ENCODE results near the gene GRIA4.

The GRIA4 gene

DNA sequence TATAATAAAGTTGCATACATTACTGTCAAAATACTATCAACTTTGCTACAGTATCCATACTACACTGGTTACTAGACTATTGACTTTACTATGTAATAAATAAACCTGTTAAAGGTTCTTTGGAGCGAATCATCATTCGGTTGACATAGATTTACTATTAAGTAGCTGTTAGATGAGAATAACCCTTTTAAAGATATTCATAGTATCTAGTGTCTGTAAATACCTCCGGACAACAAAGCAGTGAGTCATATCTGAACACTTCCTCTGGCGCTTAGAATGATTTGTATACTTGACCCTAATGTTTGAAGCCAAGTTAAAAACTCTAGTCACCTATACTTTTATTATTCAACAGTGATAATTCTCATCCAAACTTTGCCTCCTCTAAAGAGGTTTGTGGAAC is 327.5 kb downstream of the GRIA4 start:
- TF ChIP-seq ZNF560 (tag by site-specific recombination; IDR thresholded peaks at IDR 0.05; ENCODE audit: borderline replicate concordance) = no peak
- TF ChIP-seq ZEB2 (tag by site-specific recombination; IDR thresholded peaks at IDR 0.05) = no peak
- no peak for TF ChIP-seq GLI4 (tag by site-specific recombination; IDR thresholded peaks at IDR 0.05)
- TF ChIP-seq, protein P1, sequence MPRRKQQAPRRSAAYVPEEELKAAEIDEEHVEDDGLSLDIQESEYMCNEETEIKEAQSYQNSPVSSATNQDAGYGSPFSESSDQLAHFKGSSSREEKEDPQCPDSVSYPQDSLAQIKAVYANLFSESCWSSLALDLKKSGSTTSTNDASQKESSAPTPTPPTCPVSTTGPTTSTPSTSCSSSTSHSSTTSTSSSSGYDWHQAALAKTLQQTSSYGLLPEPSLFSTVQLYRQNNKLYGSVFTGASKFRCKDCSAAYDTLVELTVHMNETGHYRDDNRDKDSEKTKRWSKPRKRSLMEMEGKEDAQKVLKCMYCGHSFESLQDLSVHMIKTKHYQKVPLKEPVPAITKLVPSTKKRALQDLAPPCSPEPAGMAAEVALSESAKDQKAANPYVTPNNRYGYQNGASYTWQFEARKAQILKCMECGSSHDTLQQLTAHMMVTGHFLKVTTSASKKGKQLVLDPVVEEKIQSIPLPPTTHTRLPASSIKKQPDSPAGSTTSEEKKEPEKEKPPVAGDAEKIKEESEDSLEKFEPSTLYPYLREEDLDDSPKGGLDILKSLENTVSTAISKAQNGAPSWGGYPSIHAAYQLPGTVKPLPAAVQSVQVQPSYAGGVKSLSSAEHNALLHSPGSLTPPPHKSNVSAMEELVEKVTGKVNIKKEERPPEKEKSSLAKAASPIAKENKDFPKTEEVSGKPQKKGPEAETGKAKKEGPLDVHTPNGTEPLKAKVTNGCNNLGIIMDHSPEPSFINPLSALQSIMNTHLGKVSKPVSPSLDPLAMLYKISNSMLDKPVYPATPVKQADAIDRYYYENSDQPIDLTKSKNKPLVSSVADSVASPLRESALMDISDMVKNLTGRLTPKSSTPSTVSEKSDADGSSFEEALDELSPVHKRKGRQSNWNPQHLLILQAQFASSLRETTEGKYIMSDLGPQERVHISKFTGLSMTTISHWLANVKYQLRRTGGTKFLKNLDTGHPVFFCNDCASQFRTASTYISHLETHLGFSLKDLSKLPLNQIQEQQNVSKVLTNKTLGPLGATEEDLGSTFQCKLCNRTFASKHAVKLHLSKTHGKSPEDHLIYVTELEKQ (tag by site-specific recombination; IDR thresholded peaks at IDR 0.05; ENCODE audit: borderline replicate concordance) = no peak
- no peak for TF ChIP-seq SETDB1 (IDR thresholded peaks at IDR 0.05; ENCODE audit: insufficient read length, low read length)
- TF ChIP-seq ZNF555 (tag by site-specific recombination; conservative IDR thresholded peaks at IDR 0.05) = no peak
- TF ChIP-seq, protein P2, sequence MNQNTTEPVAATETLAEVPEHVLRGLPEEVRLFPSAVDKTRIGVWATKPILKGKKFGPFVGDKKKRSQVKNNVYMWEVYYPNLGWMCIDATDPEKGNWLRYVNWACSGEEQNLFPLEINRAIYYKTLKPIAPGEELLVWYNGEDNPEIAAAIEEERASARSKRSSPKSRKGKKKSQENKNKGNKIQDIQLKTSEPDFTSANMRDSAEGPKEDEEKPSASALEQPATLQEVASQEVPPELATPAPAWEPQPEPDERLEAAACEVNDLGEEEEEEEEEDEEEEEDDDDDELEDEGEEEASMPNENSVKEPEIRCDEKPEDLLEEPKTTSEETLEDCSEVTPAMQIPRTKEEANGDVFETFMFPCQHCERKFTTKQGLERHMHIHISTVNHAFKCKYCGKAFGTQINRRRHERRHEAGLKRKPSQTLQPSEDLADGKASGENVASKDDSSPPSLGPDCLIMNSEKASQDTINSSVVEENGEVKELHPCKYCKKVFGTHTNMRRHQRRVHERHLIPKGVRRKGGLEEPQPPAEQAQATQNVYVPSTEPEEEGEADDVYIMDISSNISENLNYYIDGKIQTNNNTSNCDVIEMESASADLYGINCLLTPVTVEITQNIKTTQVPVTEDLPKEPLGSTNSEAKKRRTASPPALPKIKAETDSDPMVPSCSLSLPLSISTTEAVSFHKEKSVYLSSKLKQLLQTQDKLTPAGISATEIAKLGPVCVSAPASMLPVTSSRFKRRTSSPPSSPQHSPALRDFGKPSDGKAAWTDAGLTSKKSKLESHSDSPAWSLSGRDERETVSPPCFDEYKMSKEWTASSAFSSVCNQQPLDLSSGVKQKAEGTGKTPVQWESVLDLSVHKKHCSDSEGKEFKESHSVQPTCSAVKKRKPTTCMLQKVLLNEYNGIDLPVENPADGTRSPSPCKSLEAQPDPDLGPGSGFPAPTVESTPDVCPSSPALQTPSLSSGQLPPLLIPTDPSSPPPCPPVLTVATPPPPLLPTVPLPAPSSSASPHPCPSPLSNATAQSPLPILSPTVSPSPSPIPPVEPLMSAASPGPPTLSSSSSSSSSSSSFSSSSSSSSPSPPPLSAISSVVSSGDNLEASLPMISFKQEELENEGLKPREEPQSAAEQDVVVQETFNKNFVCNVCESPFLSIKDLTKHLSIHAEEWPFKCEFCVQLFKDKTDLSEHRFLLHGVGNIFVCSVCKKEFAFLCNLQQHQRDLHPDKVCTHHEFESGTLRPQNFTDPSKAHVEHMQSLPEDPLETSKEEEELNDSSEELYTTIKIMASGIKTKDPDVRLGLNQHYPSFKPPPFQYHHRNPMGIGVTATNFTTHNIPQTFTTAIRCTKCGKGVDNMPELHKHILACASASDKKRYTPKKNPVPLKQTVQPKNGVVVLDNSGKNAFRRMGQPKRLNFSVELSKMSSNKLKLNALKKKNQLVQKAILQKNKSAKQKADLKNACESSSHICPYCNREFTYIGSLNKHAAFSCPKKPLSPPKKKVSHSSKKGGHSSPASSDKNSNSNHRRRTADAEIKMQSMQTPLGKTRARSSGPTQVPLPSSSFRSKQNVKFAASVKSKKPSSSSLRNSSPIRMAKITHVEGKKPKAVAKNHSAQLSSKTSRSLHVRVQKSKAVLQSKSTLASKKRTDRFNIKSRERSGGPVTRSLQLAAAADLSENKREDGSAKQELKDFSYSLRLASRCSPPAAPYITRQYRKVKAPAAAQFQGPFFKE (tag by site-specific recombination; IDR thresholded peaks at IDR 0.05; ENCODE audit: borderline replicate concordance) = no peak
- no peak for TF ChIP-seq ZNF501 (tag by site-specific recombination; IDR thresholded peaks at IDR 0.05)
- no peak for TF ChIP-seq ZNF558 (tag by site-specific recombination; IDR thresholded peaks at IDR 0.05)
- TF ChIP-seq ZNF311 (tag by site-specific recombination; IDR thresholded peaks at IDR 0.05; ENCODE audit: borderline replicate concordance) = no peak
- TF ChIP-seq, protein P3, sequence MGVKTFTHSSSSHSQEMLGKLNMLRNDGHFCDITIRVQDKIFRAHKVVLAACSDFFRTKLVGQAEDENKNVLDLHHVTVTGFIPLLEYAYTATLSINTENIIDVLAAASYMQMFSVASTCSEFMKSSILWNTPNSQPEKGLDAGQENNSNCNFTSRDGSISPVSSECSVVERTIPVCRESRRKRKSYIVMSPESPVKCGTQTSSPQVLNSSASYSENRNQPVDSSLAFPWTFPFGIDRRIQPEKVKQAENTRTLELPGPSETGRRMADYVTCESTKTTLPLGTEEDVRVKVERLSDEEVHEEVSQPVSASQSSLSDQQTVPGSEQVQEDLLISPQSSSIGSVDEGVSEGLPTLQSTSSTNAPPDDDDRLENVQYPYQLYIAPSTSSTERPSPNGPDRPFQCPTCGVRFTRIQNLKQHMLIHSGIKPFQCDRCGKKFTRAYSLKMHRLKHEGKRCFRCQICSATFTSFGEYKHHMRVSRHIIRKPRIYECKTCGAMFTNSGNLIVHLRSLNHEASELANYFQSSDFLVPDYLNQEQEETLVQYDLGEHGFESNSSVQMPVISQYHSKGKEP (tag by site-specific recombination; IDR thresholded peaks at IDR 0.05) = no peak
- H3K27ac ChIP-seq (ENCODE audit: extremely low read depth, low read depth, low read length) = no peak overlapping the region
- H3K4me1 ChIP-seq (ENCODE audit: control insufficient read depth, insufficient read depth, low read length) = no peaks in the 10 kb centered on the region
- POLR2A ChIA-PET = no interaction called here
- CTCF ChIA-PET = interaction anchor here (0.5 kb wide), 1 partner anchor 1473 kb away, joined by 4 read pairs; no protein-coding TSS in a partner anchor
- no peaks in the 10 kb centered on the region for H3K9me3 ChIP-seq (ENCODE audit: control insufficient read depth, insufficient read depth, low read depth, low read length)
- no peak overlapping the region for H3K4me3 ChIP-seq (ENCODE audit: low read depth, low read length)
- H3K36me3 ChIP-seq (ENCODE audit: control insufficient read depth in 2 of 2, insufficient read depth in 1 of 2, low read length in 2 of 2) = no peaks in the 10 kb centered on the region

DNA sequence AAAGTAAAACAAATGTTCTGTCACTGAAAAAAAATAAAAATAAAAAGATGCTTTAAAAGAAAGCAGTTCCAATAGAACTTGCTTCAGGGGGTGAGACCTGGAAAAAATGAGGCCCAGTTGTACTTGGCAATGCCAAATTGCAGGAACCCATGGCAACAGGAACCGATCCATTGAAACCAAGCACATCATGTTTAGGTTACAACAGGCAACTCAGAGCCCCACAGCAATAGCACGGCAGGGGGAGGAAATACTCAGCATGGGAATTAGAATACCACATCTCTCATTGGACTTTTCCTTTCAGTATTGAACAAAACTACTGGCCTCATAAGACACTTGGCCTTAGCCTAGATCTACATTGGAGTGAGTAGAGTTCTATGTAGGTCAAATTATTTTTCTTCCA is 327.9 kb downstream of the GRIA4 start:
- no peak for TF ChIP-seq ZNF555 (tag by site-specific recombination; conservative IDR thresholded peaks at IDR 0.05)
- TF ChIP-seq ZNF654 (tag by site-specific recombination; IDR thresholded peaks at IDR 0.05; ENCODE audit: low read depth) = no peak
- TF ChIP-seq ZNF660 (tag by site-specific recombination; IDR thresholded peaks at IDR 0.05) = no peak
- TF ChIP-seq, protein P4, sequence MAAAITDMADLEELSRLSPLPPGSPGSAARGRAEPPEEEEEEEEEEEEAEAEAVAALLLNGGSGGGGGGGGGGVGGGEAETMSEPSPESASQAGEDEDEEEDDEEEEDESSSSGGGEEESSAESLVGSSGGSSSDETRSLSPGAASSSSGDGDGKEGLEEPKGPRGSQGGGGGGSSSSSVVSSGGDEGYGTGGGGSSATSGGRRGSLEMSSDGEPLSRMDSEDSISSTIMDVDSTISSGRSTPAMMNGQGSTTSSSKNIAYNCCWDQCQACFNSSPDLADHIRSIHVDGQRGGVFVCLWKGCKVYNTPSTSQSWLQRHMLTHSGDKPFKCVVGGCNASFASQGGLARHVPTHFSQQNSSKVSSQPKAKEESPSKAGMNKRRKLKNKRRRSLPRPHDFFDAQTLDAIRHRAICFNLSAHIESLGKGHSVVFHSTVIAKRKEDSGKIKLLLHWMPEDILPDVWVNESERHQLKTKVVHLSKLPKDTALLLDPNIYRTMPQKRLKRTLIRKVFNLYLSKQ (tag by site-specific recombination; IDR thresholded peaks at IDR 0.05; ENCODE audit: borderline replicate concordance) = no peak
- no peak for TF ChIP-seq KLF9 (tag by site-specific recombination; IDR thresholded peaks at IDR 0.05; ENCODE audit: low read depth)
- TF ChIP-seq YY1 (tag by site-specific recombination; IDR thresholded peaks at IDR 0.05) = no peak
- TF ChIP-seq, protein P5, sequence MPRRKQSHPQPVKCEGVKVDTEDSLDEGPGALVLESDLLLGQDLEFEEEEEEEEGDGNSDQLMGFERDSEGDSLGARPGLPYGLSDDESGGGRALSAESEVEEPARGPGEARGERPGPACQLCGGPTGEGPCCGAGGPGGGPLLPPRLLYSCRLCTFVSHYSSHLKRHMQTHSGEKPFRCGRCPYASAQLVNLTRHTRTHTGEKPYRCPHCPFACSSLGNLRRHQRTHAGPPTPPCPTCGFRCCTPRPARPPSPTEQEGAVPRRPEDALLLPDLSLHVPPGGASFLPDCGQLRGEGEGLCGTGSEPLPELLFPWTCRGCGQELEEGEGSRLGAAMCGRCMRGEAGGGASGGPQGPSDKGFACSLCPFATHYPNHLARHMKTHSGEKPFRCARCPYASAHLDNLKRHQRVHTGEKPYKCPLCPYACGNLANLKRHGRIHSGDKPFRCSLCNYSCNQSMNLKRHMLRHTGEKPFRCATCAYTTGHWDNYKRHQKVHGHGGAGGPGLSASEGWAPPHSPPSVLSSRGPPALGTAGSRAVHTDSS (tag by site-specific recombination; IDR thresholded peaks at IDR 0.05) = no peak
- Histone ChIP-seq H3K36me3 (ENCODE audit: control insufficient read depth in 2 of 2, insufficient read depth in 1 of 2, low read length in 2 of 2) (no peaks in the 10 kb centered on the region), H3K4me1 (ENCODE audit: control insufficient read depth, insufficient read depth, low read length) (no peaks in the 10 kb centered on the region), H3K9me3 (ENCODE audit: control insufficient read depth, insufficient read depth, low read depth, low read length) (no peaks in the 10 kb centered on the region), H3K4me3 (ENCODE audit: low read depth, low read length) (no peak overlapping the region), H3K27ac (ENCODE audit: extremely low read depth, low read depth, low read length) (no peak overlapping the region)
- POLR2A ChIA-PET = no interaction called here
- CTCF ChIA-PET = no interaction called here

Data from HEK293 (cell line).